KMS-11 (cell line): ENCODE measurements around the gene BABAM2.

ENCODE experiments used
- H2AFZ ChIP-seq: fragments of 200-600 bp; sonication (generic); 2 replicates; pipeline ENCODE4 v1.6.1; 2016; ENCODE audit warnings: antibody characterized with exemption, mixed run types, low read depth
- H3K27ac ChIP-seq: fragments of 200-600 bp; sonication (generic); 2 replicates; pipeline ENCODE4 v1.6.1; 2016; ENCODE audit warnings: mild to moderate bottlenecking, mixed run types
- H3K27me3 ChIP-seq: fragments of 200-600 bp; sonication (generic); 2 replicates; pipeline ENCODE4 v1.6.1; 2017; ENCODE audit warnings: mild to moderate bottlenecking, low read depth, mixed run types, moderate library complexity; ENCODE audit not compliant: insufficient read depth
- H3K36me3 ChIP-seq: fragments of 200-600 bp; sonication (generic); 2 replicates; pipeline ENCODE4 v1.6.1; 2017; ENCODE audit warnings: mild to moderate bottlenecking, mixed run types; ENCODE audit not compliant: insufficient read depth
- H3K4me1 ChIP-seq: fragments of 200-600 bp; sonication (generic); 2 replicates; pipeline ENCODE4 v1.6.1; 2016; ENCODE audit warnings: mild to moderate bottlenecking, low read depth, mixed run types; ENCODE audit not compliant: poor library complexity, severe bottlenecking
- H3K4me2 ChIP-seq: fragments of 200-600 bp; sonication (generic); 2 replicates; pipeline ENCODE4 v1.7.0; 2016; ENCODE audit warnings: mild to moderate bottlenecking, mixed run types
- H3K4me3 ChIP-seq: fragments of 200-600 bp; sonication (generic); IDR thresholded peaks from 2 replicates; pipeline ENCODE4 v1.6.1; 2017; ENCODE audit warnings: low read depth, low read length, mixed read lengths; ENCODE audit not compliant: insufficient read depth
- H3K79me2 ChIP-seq: fragments of 200-600 bp; sonication (generic); 2 replicates; pipeline ENCODE4 v1.6.1; 2016; ENCODE audit warnings: low read depth, mixed run types; ENCODE audit not compliant: insufficient read depth
- H3K9ac ChIP-seq: fragments of 200-600 bp; sonication (generic); 2 replicates; pipeline ENCODE4 v1.6.1; 2016; ENCODE audit warnings: mild to moderate bottlenecking, mixed run types
- H4K20me1 ChIP-seq: fragments of 200-600 bp; sonication (generic); 2 replicates; pipeline ENCODE4 v1.6.1; 2016; ENCODE audit warnings: mild to moderate bottlenecking, mixed run types; ENCODE audit not compliant: insufficient read depth
- CTCF ChIP-seq: fragments of 200-600 bp; sonication (generic); conservative IDR thresholded peaks from 2 replicates; pipeline ENCODE4 v1.6.1; 2017; ENCODE audit warnings: low read depth, mild to moderate bottlenecking, antibody characterized with exemption, low read length, moderate library complexity, mixed read lengths

Gene BABAM2

DNA sequence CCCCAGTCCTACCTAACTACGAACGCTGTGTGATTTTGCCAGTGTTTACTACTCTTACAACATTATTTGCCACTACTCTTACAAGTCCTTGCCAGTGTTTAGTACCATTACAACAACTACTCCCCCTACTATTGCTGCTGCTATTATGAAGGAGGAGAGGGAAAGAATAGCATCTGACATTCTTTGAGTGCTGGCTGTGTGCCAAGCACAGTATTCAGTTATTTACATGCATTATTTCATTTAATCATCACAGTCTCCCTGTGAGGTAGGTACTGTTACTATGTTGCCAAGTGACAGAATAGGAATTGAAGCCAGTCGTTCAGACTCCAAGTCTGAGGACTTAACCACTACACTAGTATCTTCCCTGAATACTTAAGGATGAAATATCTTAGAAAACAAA is 316.2 kb downstream of the BABAM2 start:
- Histone ChIP-seq H3K27me3 (no peaks in the 10 kb centered on the region), H3K36me3 (no peaks in the 10 kb centered on the region), H3K4me1 (no peaks in the 10 kb centered on the region), H3K27ac (no peak overlapping the region), H3K4me2 (no peak overlapping the region), H3K79me2 (no peaks in the 10 kb centered on the region), H3K4me3 (no peak overlapping the region), H3K9ac (no peak overlapping the region), H4K20me1 (no peaks in the 10 kb centered on the region), H2AFZ (no peak overlapping the region)
- no peak for TF ChIP-seq CTCF

- Histone ChIP-seq H4K20me1 (no peaks in the 10 kb centered on the region), H3K9ac (no peak overlapping the region), H3K79me2 (no peaks in the 10 kb centered on the region), H3K36me3 (no peaks in the 10 kb centered on the region), H3K27ac (no peak overlapping the region), H3K4me1 (no peaks in the 10 kb centered on the region), H3K4me2 (no peak overlapping the region), H2AFZ (no peak overlapping the region), H3K4me3 (no peak overlapping the region), H3K27me3 (no peaks in the 10 kb centered on the region)
- TF ChIP-seq CTCF, result no peak
Measured at GRCh38 chr2:28209261-28209691, 318.7 kb downstream of the BABAM2 start.

- Histone ChIP-seq H3K4me2 (no peak overlapping the region), H3K9ac (no peak overlapping the region), H3K4me1 (no peaks in the 10 kb centered on the region), H3K4me3 (no peak overlapping the region), H3K27me3 (no peaks in the 10 kb centered on the region), H3K27ac (no peak overlapping the region), H3K36me3 (no peaks in the 10 kb centered on the region), H4K20me1 (no peaks in the 10 kb centered on the region), H3K79me2 (no peaks in the 10 kb centered on the region), H2AFZ (no peak overlapping the region)
- TF ChIP-seq CTCF, result no peak
Measured at GRCh38 chr2:28209864-28210263, 319.3 kb downstream of the BABAM2 start.

- H3K4me1 ChIP-seq, result no peaks in the 10 kb centered on the region
- H2AFZ ChIP-seq, result no peak overlapping the region
- no peaks in the 10 kb centered on the region for H3K79me2 ChIP-seq
- no peak overlapping the region for H3K4me3 ChIP-seq
- H3K27me3 ChIP-seq, result no peaks in the 10 kb centered on the region
- H3K9ac ChIP-seq, result no peak overlapping the region
- no peaks in the 10 kb centered on the region for H3K36me3 ChIP-seq
- no peaks in the 10 kb centered on the region for H4K20me1 ChIP-seq
- H3K27ac ChIP-seq, result no peak overlapping the region
- no peak overlapping the region for H3K4me2 ChIP-seq
- no peak for TF ChIP-seq CTCF
Measured at GRCh38 chr2:28210535-28210934, 320.0 kb downstream of the BABAM2 start.
